ENCODE results near the gene CD14. TPM values are rescaled to one million over a fixed set of nuclear protein-coding genes. Genes with fewer than 3 reads are reported as not detected.
"Not testable (repeated sequence)": the region's sequence is repeated elsewhere in the genome, so short reads cannot be mapped to it uniquely, and the experiment has no call there.

Gene CD14
- under 1 TPM; 0.26 to 0.43 TPM for total RNA-seq

GRCh38 chr5:140633021-140633471 is at the start of gene CD14:
Gene CD14, minus strand, starts transcription at chr5:140633175. Its CDS starts 104 bp downstream, at chr5:140633071.
- Mint-ChIP-seq H3K9me3 (ENCODE audit: low read depth) (no peaks in the 10 kb centered on the region), H3K4me3 (peak within 1 kb of the TSS; percentile 74), H3K27me3 (peaks cover 14% of the 10 kb centered on the region), H3K4me1 (peaks cover 31% of the 10 kb centered on the region), H3K27ac (peak within 1 kb of the TSS; percentile 73), H3K36me3 (ENCODE audit: low read depth) (no peaks in the 10 kb centered on the region)
- ATAC-seq (peak; percentile 3), DNase-seq (peak; percentile 33)
- intact Hi-C loops (cut with DNase I, micrococcal nuclease): no loop called here
- CTCF ChIA-PET: interaction anchor here (0.5 to 2.0 kb wide), 8 partner anchors 14 to 290 kb away, joined by 3 to 6 read pairs (median 5); partner anchors contain the start of genes EIF4EBP3, IK and NDUFA2
- POLR2A ChIA-PET: interaction anchor here (0.7 to 1.1 kb wide), 2 partner anchors 68 to 84 kb away, joined by 3 to 4 read pairs; no protein-coding TSS in a partner anchor

- H3K27ac Mint-ChIP-seq: no peak overlapping the region
- CTCF ChIA-PET: interaction anchor here (1.8 kb wide), 1 partner anchor 10 kb away, joined by 7 read pairs; no protein-coding TSS in a partner anchor
- intact Hi-C loops (cut with DNase I, micrococcal nuclease): no loop called here
- H3K27me3 Mint-ChIP-seq: no peaks in the 10 kb centered on the region
- H3K4me1 Mint-ChIP-seq: peaks cover 3% of the 10 kb centered on the region
- POLR2A ChIA-PET: no interaction called here
- H3K9me3 Mint-ChIP-seq (ENCODE audit: low read depth): no peaks in the 10 kb centered on the region
- DNase-seq (no peak), ATAC-seq (no peak)
- H3K36me3 Mint-ChIP-seq (ENCODE audit: low read depth): peaks cover 32% of the 10 kb centered on the region
- no peak overlapping the region for H3K4me3 Mint-ChIP-seq
Observed at GRCh38 chr5:140678993-140679392, 46.0 kb upstream of the CD14 start.

GRCh38 chr5:140677947-140678346 is 45.0 kb upstream of the CD14 start:
- intact Hi-C loops (cut with DNase I, micrococcal nuclease): no loop called here
- H3K9me3 Mint-ChIP-seq (ENCODE audit: low read depth): no peaks in the 10 kb centered on the region
- peaks cover 33% of the 10 kb centered on the region for H3K36me3 Mint-ChIP-seq (ENCODE audit: low read depth)
- no peaks in the 10 kb centered on the region for H3K27me3 Mint-ChIP-seq
- H3K27ac Mint-ChIP-seq: peak overlapping the region; percentile 55
- POLR2A ChIA-PET: no interaction called here
- CTCF ChIA-PET: no interaction called here
- no peak overlapping the region for H3K4me3 Mint-ChIP-seq
- no peak for DNase-seq
- peaks cover 3% of the 10 kb centered on the region for H3K4me1 Mint-ChIP-seq
- peak; percentile 42 for ATAC-seq

DNA sequence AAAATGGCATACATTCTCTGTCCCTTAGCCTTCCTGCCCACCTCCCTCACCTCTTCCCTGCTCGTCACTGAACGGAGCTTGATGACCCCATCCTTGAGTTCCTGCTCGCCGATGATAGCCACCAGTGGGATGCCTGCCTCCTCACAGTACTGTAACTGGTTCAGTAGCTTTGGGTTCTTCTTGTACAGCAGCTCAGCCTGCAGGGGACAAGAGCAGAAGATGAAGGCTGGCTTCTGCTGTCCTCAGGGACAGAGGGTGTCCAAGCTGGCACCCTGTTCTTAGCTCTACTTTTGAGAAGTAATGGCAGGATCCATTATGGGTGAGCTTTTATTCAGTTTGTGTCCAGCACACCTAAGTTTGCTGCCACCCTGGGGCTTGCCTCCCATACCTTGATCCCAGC is 41.7 kb upstream of the CD14 start:
- intact Hi-C loops (cut with DNase I, micrococcal nuclease): no loop called here
- Mint-ChIP-seq H3K4me1 (peaks cover 3% of the 10 kb centered on the region), H3K27me3 (no peaks in the 10 kb centered on the region), H3K36me3 (ENCODE audit: low read depth) (peaks cover 38% of the 10 kb centered on the region), H3K9me3 (ENCODE audit: low read depth) (no peaks in the 10 kb centered on the region), H3K4me3 (no peak overlapping the region), H3K27ac (no peak overlapping the region)
- ChIA-PET CTCF (interaction anchor here (0.7 kb wide), 1 partner anchor 27 kb away, joined by 3 read pairs; no protein-coding TSS in a partner anchor), POLR2A (interaction anchor here (0.6 kb wide), 1 partner anchor 941 kb away, joined by 3 read pairs; no protein-coding TSS in a partner anchor)
- no peak for ATAC-seq
- no peak for DNase-seq

DNA sequence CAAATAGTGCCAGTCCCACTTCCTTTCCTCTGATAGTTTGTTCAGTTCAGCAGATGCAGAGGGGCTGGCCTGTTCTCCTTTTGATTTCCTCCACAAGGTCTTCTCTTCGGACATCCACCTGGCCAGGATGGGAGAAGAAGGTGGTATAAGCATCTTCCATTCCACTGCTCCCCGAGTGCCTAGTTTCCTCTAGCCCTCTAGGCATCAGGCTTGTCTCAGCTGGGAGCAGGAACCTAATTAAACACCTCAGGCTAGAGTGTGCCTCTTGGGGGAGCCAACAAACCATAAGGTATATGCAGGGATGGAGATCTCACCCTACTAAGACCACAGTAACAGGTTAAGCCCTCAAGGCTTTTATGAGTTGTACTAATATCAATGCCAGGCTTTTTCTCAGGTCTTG is 41.2 kb upstream of the CD14 start:
- POLR2A ChIA-PET: interaction anchor here (0.7 kb wide), 1 partner anchor 17 kb away, joined by 3 read pairs; the partner anchor contains the start of genes HARS1 and HARS2
- no peaks in the 10 kb centered on the region for H3K9me3 Mint-ChIP-seq (ENCODE audit: low read depth)
- no peak overlapping the region for H3K27ac Mint-ChIP-seq
- H3K4me3 Mint-ChIP-seq: no peak overlapping the region
- DNase-seq (no peak), ATAC-seq (peak; percentile 18)
- CTCF ChIA-PET: interaction anchor here (0.7 kb wide), 1 partner anchor 26 kb away, joined by 3 read pairs; no protein-coding TSS in a partner anchor
- peaks cover 3% of the 10 kb centered on the region for H3K4me1 Mint-ChIP-seq
- intact Hi-C loops (cut with DNase I, micrococcal nuclease): no loop called here
- H3K27me3 Mint-ChIP-seq: no peaks in the 10 kb centered on the region
- H3K36me3 Mint-ChIP-seq (ENCODE audit: low read depth): peaks cover 42% of the 10 kb centered on the region

DNA sequence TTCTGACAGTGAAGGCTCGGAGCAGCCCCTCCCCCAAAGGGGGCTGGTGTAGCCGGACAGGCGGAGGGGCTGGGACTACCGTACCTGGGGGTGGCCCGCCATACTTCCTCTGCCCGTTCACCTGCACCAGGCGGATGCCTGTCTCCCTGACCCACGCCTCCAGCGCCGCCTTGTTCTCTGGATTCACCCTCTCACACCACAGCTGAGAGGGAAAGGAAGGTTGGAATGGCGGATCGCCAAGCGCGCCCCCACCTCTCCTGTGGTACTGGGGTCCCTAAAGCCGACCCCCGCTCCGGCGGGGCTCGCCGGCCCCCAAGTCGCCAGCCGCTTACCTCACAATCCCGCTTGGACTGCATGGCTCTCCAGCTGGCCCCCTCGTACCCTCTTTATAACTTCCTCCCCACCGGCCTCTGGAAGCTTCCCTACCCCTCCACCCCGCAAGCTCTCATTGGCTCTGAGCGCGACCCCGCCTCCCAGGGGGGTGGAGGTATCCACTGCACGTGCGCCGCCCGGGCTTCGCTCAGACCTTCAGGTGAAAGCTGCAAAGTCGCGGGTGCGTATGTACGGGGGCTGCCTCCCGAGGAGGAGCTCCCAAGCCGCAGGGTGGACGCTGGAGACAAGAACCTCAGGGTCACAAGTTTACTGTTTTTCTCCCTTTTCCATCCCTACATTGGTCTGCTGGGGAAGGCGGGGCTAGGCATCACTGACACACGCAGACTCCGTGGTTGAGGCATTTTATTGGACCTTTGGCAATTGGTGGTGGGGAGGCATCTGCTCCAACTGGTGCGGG is 40.4 kb upstream of the CD14 start, which contains the start of gene DND1:
Gene DND1, minus strand, starts transcription at position 390 of the 790 bp plus-strand sequence. Its CDS starts 34 bp downstream, at position 356.
- no peak within 1 kb of the TSS for H3K4me3 Mint-ChIP-seq
- peaks cover 47% of the 10 kb centered on the region for H3K36me3 Mint-ChIP-seq (ENCODE audit: low read depth)
- H3K4me1 Mint-ChIP-seq: peaks cover 3% of the 10 kb centered on the region
- POLR2A ChIA-PET: interaction anchor here (0.7 kb wide), 1 partner anchor 17 kb away, joined by 3 read pairs; the partner anchor contains the start of genes HARS1 and HARS2
- DNase-seq (no peak), ATAC-seq (no peak)
- no peak within 1 kb of the TSS for H3K27ac Mint-ChIP-seq
- no peaks in the 10 kb centered on the region for H3K27me3 Mint-ChIP-seq
- no peaks in the 10 kb centered on the region for H3K9me3 Mint-ChIP-seq (ENCODE audit: low read depth)
- intact Hi-C loops (cut with DNase I, micrococcal nuclease): no loop called here
- CTCF ChIA-PET: no interaction called here

DNA sequence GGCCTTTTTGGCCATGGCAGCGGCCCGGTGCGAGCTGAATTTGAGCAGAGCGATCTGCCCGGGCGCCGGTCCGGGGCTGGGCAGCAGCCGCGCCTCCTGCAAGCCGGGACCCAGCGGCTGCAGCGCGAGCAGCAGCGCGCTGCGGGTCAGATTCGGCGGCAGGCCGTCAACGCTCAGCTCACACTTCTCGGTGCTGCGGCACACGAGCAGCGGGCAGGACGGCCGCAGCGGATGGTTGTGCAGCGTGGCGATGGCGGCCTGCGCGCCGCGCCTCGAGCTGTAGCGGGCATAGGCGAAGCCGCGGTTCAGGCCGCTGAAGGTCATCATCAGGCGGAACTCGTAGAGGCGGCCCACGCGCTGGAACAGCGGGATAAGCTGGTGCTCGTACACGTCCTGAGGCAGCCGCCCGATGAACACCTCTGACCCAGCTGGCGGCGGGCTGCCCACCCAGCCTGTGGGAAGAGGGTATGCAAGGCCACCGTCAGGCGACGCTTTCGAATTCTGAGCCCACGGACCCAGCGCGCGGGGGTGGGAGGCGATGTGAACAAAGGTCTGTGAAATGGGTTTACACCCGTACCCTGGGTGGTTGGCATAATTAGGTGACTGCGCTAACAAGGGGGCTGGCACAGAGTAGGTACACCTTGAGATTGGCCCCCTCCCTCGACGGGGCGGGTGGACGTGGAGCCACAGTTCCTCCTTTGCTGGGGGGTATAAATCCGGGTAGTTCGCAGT is 39.6 kb upstream of the CD14 start:
- DNase-seq (peak; percentile 27), ATAC-seq (no peak)
- Mint-ChIP-seq H3K4me1 (peaks cover 3% of the 10 kb centered on the region), H3K36me3 (ENCODE audit: low read depth) (peaks cover 48% of the 10 kb centered on the region), H3K4me3 (no peak overlapping the region), H3K27ac (no peak overlapping the region), H3K9me3 (ENCODE audit: low read depth) (no peaks in the 10 kb centered on the region), H3K27me3 (no peaks in the 10 kb centered on the region)
- POLR2A ChIA-PET: interaction anchor here (1.2 kb wide), 1 partner anchor 27 kb away, joined by 4 read pairs; no protein-coding TSS in a partner anchor
- intact Hi-C loops (cut with DNase I, micrococcal nuclease): no loop called here
- CTCF ChIA-PET: interaction anchor here (0.9 kb wide), 1 partner anchor 28 kb away, joined by 3 read pairs; the partner anchor contains the start of gene ZMAT2

DNA sequence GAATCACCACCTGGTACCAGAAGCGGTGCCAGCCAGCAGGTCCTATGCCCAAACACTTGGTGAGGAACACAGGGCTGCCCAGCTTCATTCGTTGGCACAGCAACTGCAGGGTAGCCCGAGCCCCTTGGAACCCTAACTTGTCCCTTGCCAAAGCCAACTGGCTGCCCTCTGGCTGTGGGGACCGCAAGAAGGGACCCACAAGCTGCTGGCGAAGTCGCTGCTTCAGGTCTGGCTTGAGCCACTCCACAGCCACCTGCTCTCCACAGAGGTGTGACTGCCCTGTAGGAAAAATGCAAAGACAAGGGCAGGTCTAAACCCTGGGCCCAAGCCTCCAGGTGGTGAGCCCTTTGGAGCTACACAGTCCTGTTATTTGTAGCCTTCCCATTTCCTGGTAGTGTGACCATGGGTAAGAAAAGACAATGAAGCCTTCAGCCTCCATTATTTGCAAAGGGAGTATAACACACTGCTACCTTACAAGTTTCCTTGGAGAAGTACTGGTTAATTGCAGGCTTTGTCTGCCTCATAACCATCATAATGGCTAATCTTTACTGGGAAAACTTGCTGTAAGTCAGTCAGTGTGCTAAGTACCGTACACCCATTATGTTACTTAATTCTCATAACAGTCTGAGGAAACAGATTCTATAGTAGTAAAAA is 38.6 kb upstream of the CD14 start:
- no peak overlapping the region for H3K27ac Mint-ChIP-seq
- H3K4me3 Mint-ChIP-seq: no peak overlapping the region
- DNase-seq: no peak
- H3K4me1 Mint-ChIP-seq: peaks cover 13% of the 10 kb centered on the region
- ATAC-seq: no peak
- intact Hi-C loops (cut with DNase I, micrococcal nuclease): no loop called here
- H3K27me3 Mint-ChIP-seq: no peaks in the 10 kb centered on the region
- CTCF ChIA-PET: interaction anchor here (0.9 kb wide), 1 partner anchor 29 kb away, joined by 3 read pairs; the partner anchor contains the start of gene ZMAT2
- H3K36me3 Mint-ChIP-seq (ENCODE audit: low read depth): peaks cover 55% of the 10 kb centered on the region
- no peaks in the 10 kb centered on the region for H3K9me3 Mint-ChIP-seq (ENCODE audit: low read depth)
- POLR2A ChIA-PET: interaction anchor here (1.2 kb wide), 1 partner anchor 26 kb away, joined by 4 read pairs; no protein-coding TSS in a partner anchor

DNA sequence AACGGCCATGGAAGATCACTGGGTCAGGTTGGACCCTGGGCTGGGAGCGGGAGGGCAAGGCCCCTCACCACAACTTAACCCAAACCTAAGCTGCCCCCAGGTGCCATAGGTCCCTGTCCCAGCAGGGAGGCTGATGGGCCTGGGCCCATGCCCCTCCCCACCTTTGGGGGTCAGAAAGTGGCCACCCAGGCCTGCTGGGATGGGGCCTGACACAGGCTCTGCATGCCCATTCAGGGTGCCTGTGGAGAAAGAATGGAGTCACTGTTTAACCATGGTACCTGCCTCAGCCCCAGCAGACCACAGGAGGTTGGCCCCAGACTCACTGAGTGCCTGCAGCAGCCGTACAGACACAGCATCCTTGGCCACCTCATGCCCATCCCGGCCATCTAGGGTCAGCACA is 38.1 kb upstream of the CD14 start:
- H3K27me3 Mint-ChIP-seq; H3K4me3 Mint-ChIP-seq; DNase-seq; POLR2A ChIA-PET; H3K9me3 Mint-ChIP-seq (ENCODE audit: low read depth); intact Hi-C loops (cut with DNase I, micrococcal nuclease); H3K27ac Mint-ChIP-seq; ATAC-seq; CTCF ChIA-PET: not testable (repeated sequence)
- peaks cover 19% of the 10 kb centered on the region for H3K4me1 Mint-ChIP-seq
- H3K36me3 Mint-ChIP-seq (ENCODE audit: low read depth): peaks cover 57% of the 10 kb centered on the region

DNA sequence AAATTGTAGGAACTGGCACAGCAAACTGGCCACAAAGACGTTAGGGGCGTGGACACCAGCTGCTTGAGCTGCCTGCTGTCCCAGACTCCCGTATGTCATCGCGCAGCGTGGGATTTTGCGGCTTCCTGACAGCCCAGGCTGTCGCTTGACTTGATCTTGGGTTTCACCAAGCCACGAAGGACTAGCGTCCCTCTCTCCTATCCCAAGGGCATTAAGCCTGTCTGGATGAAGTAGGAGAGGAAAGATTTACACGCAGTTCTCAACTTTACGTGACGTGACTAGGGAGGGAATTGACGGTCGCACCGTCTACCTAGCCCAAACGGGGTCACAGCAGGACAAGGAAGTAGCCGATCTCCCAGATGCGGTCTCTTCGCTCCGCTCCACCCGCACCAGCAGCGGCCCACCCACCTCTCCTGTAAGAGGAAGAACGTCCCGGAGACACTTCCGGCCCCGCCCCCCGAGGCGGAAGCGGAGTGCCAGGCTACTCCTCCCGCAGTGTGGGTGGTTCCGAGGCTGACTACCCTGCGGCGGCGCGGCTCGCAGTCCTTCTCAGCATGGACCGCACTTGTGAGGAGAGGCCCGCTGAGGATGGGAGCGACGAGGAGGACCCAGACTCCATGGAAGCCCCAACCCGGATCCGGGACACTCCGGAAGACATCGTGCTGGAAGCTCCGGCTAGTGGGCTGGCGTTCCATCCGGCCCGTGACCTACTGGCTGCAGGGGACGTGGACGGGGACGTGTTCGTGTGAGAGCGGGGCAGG is 31.6 kb upstream of the CD14 start, which contains the start of gene WDR55:
Gene WDR55, plus strand, starts transcription at position 546 of the 761 bp plus-strand sequence. Its CDS starts 9 bp downstream, at position 555.
- Mint-ChIP-seq H3K27ac (peak within 1 kb of the TSS; percentile 96), H3K27me3 (no peaks in the 10 kb centered on the region), H3K36me3 (ENCODE audit: low read depth) (peaks cover 57% of the 10 kb centered on the region), H3K4me3 (peak within 1 kb of the TSS; percentile 98), H3K9me3 (ENCODE audit: low read depth) (no peaks in the 10 kb centered on the region), H3K4me1 (peaks cover 28% of the 10 kb centered on the region)
- intact Hi-C loops (cut with DNase I, micrococcal nuclease): loop anchor here (1.0 to 2.0 kb wide), 7 partner anchors 17 to 263 kb away; partner anchors contain the start of genes ANKHD1 (in 2 of the 2), APBB3 (in 2 of the 2), HARS1 (in 2 of the 2) and HARS2 (in 2 of the 2)
- ChIA-PET POLR2A (interaction anchor here (0.6 to 2.6 kb wide), 9 partner anchors 17 to 559 kb away, joined by 3 to 17 read pairs (median 3); partner anchors contain the start of genes ANKHD1, EIF4EBP3, HARS1 and HARS2), CTCF (interaction anchor here (0.7 to 1.5 kb wide), 3 partner anchors 17 to 256 kb away, joined by 3 to 5 read pairs (median 4); partner anchors contain the start of genes EIF4EBP3, IK and NDUFA2)
- DNase-seq (peak; percentile 97), ATAC-seq (peak; percentile 96)
